ENCODE measurements around the gene CDKN2D. TPM values are rescaled to one million over a fixed set of nuclear protein-coding genes. Genes with fewer than 3 reads are reported as not detected.
"Not testable (repeated sequence)": the region's sequence is repeated elsewhere in the genome, so short reads cannot be mapped to it uniquely, and the experiment has no call there.

Gene CDKN2D
- total RNA-seq, 1 donor from 2014 or later = 68.3 TPM

GRCh38 chr19:10535613-10536012 lies 33.2 kb downstream of the CDKN2D start:
- Mint-ChIP-seq H3K4me1 (ENCODE audit: low read depth, unreplicated experiment) (no peaks in the 10 kb centered on the region), H3K27me3 (ENCODE audit: unreplicated experiment) (peaks cover 5% of the 10 kb centered on the region), H3K36me3 (ENCODE audit: unreplicated experiment) (no peaks in the 10 kb centered on the region), H3K4me3 (ENCODE audit: unreplicated experiment) (no peak overlapping the region), H3K9me3 (ENCODE audit: unreplicated experiment) (peaks cover 2% of the 10 kb centered on the region), H3K27ac (ENCODE audit: unreplicated experiment) (no peak overlapping the region)
- no peak for TF ChIP-seq CTCF (IDR thresholded peaks at IDR 0.05; ENCODE audit: partially characterized antibody, unreplicated experiment)
- no peak for DNase-seq

GRCh38 chr19:10533646-10534386 lies 35.0 kb downstream of the CDKN2D start:
- H3K9me3 Mint-ChIP-seq (ENCODE audit: unreplicated experiment) = no peaks in the 10 kb centered on the region
- no peaks in the 10 kb centered on the region for H3K36me3 Mint-ChIP-seq (ENCODE audit: unreplicated experiment)
- no peak overlapping the region for H3K27ac Mint-ChIP-seq (ENCODE audit: unreplicated experiment)
- no peaks in the 10 kb centered on the region for H3K4me1 Mint-ChIP-seq (ENCODE audit: low read depth, unreplicated experiment)
- H3K4me3 Mint-ChIP-seq (ENCODE audit: unreplicated experiment) = no peak overlapping the region
- H3K27me3 Mint-ChIP-seq (ENCODE audit: unreplicated experiment) = no peaks in the 10 kb centered on the region
- TF ChIP-seq CTCF (IDR thresholded peaks at IDR 0.05; ENCODE audit: partially characterized antibody, unreplicated experiment) = no peak
- DNase-seq = no peak

- no peaks in the 10 kb centered on the region for H3K4me1 Mint-ChIP-seq (ENCODE audit: low read depth, unreplicated experiment)
- peaks cover 5% of the 10 kb centered on the region for H3K27me3 Mint-ChIP-seq (ENCODE audit: unreplicated experiment)
- no peak overlapping the region for H3K27ac Mint-ChIP-seq (ENCODE audit: unreplicated experiment)
- no peak for DNase-seq
- no peaks in the 10 kb centered on the region for H3K9me3 Mint-ChIP-seq (ENCODE audit: unreplicated experiment)
- no peak overlapping the region for H3K4me3 Mint-ChIP-seq (ENCODE audit: unreplicated experiment)
- H3K36me3 Mint-ChIP-seq (ENCODE audit: unreplicated experiment) = no peaks in the 10 kb centered on the region
- TF ChIP-seq CTCF (IDR thresholded peaks at IDR 0.05; ENCODE audit: partially characterized antibody, unreplicated experiment) = no peak
Observed at GRCh38 chr19:10532457-10532856, 36.3 kb downstream of the CDKN2D start.

GRCh38 chr19:10526887-10527286 lies 41.9 kb downstream of the CDKN2D start:
- not testable (repeated sequence) for H3K9me3 Mint-ChIP-seq (ENCODE audit: unreplicated experiment); H3K27ac Mint-ChIP-seq (ENCODE audit: unreplicated experiment); H3K27me3 Mint-ChIP-seq (ENCODE audit: unreplicated experiment); DNase-seq; H3K4me3 Mint-ChIP-seq (ENCODE audit: unreplicated experiment); H3K4me1 Mint-ChIP-seq (ENCODE audit: low read depth, unreplicated experiment); H3K36me3 Mint-ChIP-seq (ENCODE audit: unreplicated experiment)

- no peaks in the 10 kb centered on the region for H3K4me1 Mint-ChIP-seq (ENCODE audit: low read depth, unreplicated experiment)
- DNase-seq = no peak
- no peak overlapping the region for H3K27ac Mint-ChIP-seq (ENCODE audit: unreplicated experiment)
- H3K36me3 Mint-ChIP-seq (ENCODE audit: unreplicated experiment) = no peaks in the 10 kb centered on the region
- peaks cover 5% of the 10 kb centered on the region for H3K27me3 Mint-ChIP-seq (ENCODE audit: unreplicated experiment)
- no peak overlapping the region for H3K4me3 Mint-ChIP-seq (ENCODE audit: unreplicated experiment)
- no peaks in the 10 kb centered on the region for H3K9me3 Mint-ChIP-seq (ENCODE audit: unreplicated experiment)
- no peak for TF ChIP-seq CTCF (IDR thresholded peaks at IDR 0.05; ENCODE audit: partially characterized antibody, unreplicated experiment)
Observed at GRCh38 chr19:10525636-10526035, 43.1 kb downstream of the CDKN2D start.
